IPS-15b (cell line): ENCODE measurements around the gene OSBPL1A.

ENCODE experiments used
- H3K27me3 ChIP-seq: one replicate; pipeline ENCODE4 v1.6.1; 2013; ENCODE audit warnings: low read length; ENCODE audit not compliant: control insufficient read depth, insufficient read depth
- H3K36me3 ChIP-seq: one replicate; pipeline ENCODE4 v1.6.1; 2013; ENCODE audit warnings: low read length; ENCODE audit not compliant: control insufficient read depth, insufficient read depth
- H3K4me1 ChIP-seq: one replicate; pipeline ENCODE4 v1.6.1; 2013; ENCODE audit warnings: mild to moderate bottlenecking, low read length; ENCODE audit not compliant: control insufficient read depth, insufficient read depth
- H3K4me3 ChIP-seq: one replicate; pipeline ENCODE4 v1.5.1; 2013; ENCODE audit warnings: low read depth, low read length
- H3K9ac ChIP-seq: one replicate; pipeline ENCODE4 v1.6.1; 2013; ENCODE audit warnings: low read depth, mild to moderate bottlenecking, low read length
- H3K9me3 ChIP-seq: one replicate; pipeline ENCODE4 v1.6.1; 2013; ENCODE audit warnings: mild to moderate bottlenecking, low read length; ENCODE audit not compliant: control insufficient read depth, insufficient read depth

The OSBPL1A gene

DNA sequence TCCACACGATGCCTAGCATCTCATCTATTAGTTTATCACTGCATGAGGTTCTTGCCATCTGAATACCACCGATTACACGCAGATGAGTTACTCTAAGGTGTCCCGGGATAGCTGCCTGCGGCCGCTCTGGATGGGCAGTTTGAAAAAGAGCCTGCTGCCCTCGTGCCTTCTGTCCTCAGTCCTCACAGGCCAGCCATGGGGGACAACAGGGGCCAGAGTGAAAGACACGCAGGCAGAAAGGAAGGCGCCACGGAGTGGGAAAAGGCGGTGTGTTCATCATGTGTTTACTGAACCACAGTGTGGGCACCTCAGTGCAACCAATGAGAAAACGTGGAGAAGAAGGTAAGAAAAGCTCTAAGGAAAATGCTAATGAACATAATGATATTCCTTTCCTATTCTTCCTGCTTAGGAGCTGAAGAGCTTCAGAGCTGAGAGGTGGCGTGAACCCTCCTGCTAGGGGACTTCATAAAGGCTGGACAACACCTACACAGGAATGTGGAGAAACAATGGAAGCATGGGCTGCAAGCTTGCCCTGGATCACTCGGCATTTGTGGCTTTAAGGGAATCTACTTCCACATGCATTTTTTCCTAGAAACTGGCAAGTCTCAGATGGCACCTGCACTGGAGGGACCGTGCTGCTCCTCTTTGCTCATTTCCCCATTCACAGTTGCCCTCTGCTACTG, 207.8 kb downstream of the OSBPL1A start:
- no peaks in the 10 kb centered on the region for H3K4me1 ChIP-seq
- H3K4me3 ChIP-seq: no peak overlapping the region
- H3K27me3 ChIP-seq: no peaks in the 10 kb centered on the region

DNA sequence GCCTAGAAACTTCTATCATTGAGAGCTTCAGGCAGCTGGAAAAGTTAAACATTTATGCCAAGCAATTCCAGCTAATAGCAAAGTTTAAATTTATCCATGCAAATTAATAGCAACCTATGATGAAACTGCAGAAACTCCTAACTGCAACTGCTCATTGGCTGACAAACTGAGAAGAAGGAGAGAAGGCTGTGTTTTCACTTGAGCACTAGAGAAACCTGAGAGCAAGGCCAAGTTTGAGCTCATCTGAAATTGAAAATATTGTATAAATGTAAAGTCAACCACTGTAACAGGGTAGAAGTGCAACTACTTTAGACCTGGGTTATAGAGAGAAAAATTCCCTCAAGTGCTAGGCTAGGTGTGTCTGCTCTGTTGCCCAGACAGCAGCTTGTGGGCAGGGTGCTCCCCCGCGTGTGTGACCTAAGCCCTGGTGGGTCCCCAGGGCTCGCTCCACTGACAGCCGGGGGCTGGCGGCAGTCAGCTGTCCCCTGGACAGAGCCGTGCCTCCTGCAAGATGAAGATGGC, 208.6 kb downstream of the OSBPL1A start:
- Histone ChIP-seq H3K9ac (no peak overlapping the region), H3K9me3 (no peaks in the 10 kb centered on the region)

More for the DNA sequence above, 207.8 kb downstream of the OSBPL1A start:
- Histone ChIP-seq H3K9ac (no peak overlapping the region), H3K36me3 (no peaks in the 10 kb centered on the region), H3K9me3 (no peaks in the 10 kb centered on the region)

DNA sequence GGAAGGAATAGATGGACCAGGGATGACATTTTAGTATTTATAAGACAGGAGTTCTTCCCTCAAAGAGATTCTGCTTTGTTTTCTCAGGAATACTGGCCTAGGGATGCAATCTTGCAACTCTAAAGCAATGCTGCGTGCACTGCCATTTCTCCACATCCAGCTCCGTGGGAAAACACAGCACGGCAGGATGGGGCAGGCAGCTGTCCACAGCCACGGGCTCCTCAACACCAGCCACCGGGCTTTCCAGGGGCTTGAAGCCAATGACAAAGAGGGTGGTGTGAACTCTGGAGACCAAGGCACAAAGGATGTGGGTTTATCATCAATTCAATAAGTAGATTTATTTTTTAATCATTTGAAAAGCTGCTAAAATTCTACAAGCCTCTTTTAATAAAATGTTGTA, 209.5 kb downstream of the OSBPL1A start:
- no peak overlapping the region for H3K4me3 ChIP-seq
- no peak overlapping the region for H3K9ac ChIP-seq
- no peaks in the 10 kb centered on the region for H3K27me3 ChIP-seq
- H3K9me3 ChIP-seq: no peaks in the 10 kb centered on the region
- H3K4me1 ChIP-seq: no peaks in the 10 kb centered on the region
- no peaks in the 10 kb centered on the region for H3K36me3 ChIP-seq

More for the DNA sequence above, 208.6 kb downstream of the OSBPL1A start:
- no peak overlapping the region for H3K4me3 ChIP-seq
- H3K4me1 ChIP-seq: no peaks in the 10 kb centered on the region
- no peaks in the 10 kb centered on the region for H3K27me3 ChIP-seq
- H3K36me3 ChIP-seq: no peaks in the 10 kb centered on the region

DNA sequence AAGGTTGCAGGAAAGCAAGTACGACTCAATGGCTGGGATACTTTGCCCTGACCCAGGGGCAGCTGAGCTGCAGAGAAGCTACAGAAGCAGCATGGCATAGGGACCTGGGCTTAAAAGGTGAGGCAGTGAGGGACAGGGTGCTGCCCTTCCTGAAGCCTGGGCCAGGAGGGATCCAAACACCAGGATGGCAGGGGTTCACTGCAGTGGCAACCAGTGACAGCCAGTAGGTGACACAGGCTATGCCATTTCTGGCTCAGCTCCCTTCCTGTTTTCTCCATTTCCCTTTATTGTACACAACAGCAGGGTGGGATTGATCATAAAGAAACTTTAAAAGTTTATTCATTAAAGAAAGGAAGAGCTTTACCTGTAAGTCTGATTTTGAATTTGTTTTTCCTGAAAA, 209.9 kb downstream of the OSBPL1A start:
- Histone ChIP-seq H3K9ac (no peak overlapping the region), H3K4me1 (no peaks in the 10 kb centered on the region), H3K27me3 (no peaks in the 10 kb centered on the region), H3K36me3 (no peaks in the 10 kb centered on the region), H3K4me3 (no peak overlapping the region), H3K9me3 (no peaks in the 10 kb centered on the region)

DNA sequence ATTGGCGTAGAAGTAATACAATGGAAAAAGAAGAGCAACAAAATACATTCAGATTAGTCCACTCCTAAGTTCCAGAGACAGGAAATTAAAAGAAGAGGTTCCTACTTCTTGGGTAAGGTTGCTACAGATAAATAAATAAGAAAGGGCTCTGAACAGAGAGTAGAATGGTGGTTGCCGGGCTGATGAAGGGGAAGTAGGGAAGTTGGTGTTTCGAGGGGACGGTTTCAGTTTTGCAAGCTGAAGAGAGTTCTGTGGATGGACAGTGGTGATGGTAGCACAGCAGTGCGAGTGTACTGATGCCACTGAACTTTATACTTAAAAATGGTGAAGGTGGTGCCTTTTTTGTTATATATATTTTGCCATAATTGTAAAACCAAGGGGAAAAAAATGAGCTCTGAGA, 210.6 kb downstream of the OSBPL1A start:
- no peaks in the 10 kb centered on the region for H3K9me3 ChIP-seq
- no peak overlapping the region for H3K9ac ChIP-seq
- H3K4me3 ChIP-seq: no peak overlapping the region
- no peaks in the 10 kb centered on the region for H3K36me3 ChIP-seq
- H3K4me1 ChIP-seq: no peaks in the 10 kb centered on the region
- H3K27me3 ChIP-seq: no peaks in the 10 kb centered on the region

DNA sequence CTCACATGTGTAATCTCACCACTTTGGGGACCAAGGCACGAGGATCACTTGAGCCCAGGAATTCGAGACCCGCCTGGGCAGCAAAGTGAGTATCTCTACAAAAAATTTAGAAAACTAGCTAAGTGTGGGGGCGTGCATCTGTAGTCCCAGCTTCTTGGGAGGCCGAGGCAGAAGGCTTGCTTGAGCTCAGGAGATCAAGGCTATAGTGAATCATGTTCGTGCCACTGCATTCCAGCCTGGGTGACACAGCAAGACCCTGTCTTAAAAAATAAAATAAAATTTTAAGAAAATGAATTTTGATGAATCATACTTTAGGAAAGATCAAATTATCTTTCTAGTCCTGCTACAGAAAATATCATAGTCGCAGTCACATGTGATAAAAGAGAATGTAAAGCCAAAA, 211.8 kb downstream of the OSBPL1A start:
- Histone ChIP-seq H3K9me3 (no peaks in the 10 kb centered on the region), H3K27me3 (no peaks in the 10 kb centered on the region), H3K9ac (no peak overlapping the region), H3K36me3 (no peaks in the 10 kb centered on the region), H3K4me3 (no peak overlapping the region), H3K4me1 (peaks cover 3% of the 10 kb centered on the region)

DNA sequence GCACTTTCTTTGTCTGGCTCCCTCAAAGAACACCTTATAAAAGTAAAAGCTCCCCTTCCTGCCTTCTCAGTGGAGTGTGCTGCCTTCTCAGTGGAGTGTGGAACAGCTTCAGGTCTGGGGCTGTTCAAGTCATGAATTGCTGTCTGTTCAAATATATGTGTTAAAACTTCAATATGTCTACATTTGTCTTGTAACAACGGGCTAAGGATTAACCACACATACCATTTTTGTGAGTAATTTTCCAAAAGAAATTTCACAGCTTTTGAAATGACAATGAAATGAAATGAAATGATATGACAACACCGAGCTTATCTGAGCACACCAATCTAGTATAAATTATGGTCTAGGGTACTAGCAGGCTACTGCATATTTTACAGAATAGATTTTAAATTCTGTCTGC, 215.8 kb downstream of the OSBPL1A start:
- Histone ChIP-seq H3K9ac (no peak overlapping the region), H3K4me3 (no peak overlapping the region), H3K9me3 (no peaks in the 10 kb centered on the region), H3K36me3 (no peaks in the 10 kb centered on the region), H3K4me1 (peaks cover 3% of the 10 kb centered on the region), H3K27me3 (no peaks in the 10 kb centered on the region)

DNA sequence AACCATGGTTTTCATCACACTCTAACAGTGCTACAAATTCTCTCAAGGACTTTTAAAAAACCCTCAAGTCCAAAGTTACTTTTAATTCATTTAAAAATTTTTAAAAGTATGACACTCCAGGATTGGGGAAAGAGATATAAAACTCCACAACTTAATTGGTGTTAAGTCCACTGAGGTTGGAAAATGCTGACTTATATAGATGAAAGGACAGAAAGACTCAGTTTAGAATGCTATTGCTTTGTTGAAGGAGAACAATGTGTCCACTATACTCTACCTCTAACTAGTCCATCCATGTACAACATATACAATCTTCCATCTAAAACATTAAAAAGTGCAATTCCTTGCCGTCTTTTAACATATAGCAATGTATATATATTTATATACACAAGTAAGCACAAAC, 217.6 kb downstream of the OSBPL1A start:
- no peaks in the 10 kb centered on the region for H3K9me3 ChIP-seq
- H3K9ac ChIP-seq: no peak overlapping the region
- H3K4me3 ChIP-seq: no peak overlapping the region
- no peaks in the 10 kb centered on the region for H3K27me3 ChIP-seq
- H3K4me1 ChIP-seq: peaks cover 3% of the 10 kb centered on the region
- H3K36me3 ChIP-seq: no peaks in the 10 kb centered on the region

DNA sequence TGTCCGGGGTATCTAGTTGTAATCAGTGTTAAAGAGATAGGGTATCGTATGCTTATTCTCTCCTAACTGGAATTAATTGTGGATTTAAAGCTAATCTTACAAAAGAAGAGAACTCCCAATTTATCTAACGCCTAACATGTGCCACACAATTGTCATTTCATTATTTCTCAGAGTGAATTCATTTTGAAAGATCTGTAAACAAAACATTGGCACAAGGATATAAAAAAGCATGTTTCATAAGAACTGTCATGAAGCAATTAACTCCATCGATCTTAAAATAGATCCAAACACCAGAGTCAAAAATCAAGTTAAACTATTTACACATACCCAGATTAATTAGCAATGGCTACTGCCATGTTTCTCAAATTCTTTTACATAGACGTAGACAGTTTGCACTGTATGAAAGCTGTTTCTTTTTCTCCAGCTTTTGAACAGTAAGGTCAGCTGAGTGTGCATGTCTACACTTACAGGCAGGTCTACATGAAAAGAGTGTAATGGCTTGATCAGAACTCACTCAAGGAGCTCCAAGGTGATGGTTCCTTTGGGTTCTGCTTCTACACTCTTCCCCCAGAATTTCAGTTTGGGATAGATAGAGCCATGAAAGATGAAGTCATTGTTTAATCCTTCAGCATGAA, 220.0 kb downstream of the OSBPL1A start:
- H3K9me3 ChIP-seq: no peaks in the 10 kb centered on the region
- H3K4me3 ChIP-seq: no peak overlapping the region
- H3K27me3 ChIP-seq: no peaks in the 10 kb centered on the region
- H3K4me1 ChIP-seq: peaks cover 3% of the 10 kb centered on the region
- no peak overlapping the region for H3K9ac ChIP-seq
- H3K36me3 ChIP-seq: no peaks in the 10 kb centered on the region

DNA sequence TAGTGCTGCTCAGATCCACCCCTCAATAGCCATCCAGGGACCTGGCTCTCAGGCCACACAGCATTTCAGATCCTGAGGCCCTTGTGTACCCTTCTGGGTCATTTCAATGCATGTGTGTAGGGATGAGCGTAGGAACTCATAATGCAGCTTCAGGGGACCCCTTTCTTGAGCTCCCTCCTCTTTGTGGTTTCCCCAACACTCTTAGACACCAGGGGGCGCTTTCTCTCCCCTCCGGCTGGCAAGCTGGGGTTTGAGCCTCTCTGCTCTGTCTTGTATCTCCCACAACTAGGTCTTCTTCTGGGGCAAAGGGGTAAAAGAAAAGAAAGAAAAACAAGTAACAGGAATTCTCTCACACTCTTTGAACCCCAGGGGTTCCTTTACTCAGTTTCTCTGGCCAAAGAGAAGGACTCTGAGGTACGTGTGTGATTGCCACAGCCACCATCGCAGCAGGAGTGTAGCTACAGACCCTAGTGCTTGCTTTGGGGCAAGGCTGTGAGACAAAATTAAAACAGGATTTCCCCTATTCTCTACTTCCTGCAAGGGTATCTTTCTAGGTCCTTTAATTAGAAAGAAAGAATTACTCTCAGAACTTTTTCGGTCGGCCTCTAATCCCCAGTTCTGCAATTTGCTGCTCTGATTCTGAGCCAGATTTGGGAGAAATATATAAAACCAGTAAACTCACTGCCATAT, 220.8 kb downstream of the OSBPL1A start:
- Histone ChIP-seq H3K4me1 (peaks cover 2% of the 10 kb centered on the region), H3K36me3 (no peaks in the 10 kb centered on the region), H3K27me3 (no peaks in the 10 kb centered on the region), H3K9ac (no peak overlapping the region), H3K4me3 (no peak overlapping the region), H3K9me3 (no peaks in the 10 kb centered on the region)

DNA sequence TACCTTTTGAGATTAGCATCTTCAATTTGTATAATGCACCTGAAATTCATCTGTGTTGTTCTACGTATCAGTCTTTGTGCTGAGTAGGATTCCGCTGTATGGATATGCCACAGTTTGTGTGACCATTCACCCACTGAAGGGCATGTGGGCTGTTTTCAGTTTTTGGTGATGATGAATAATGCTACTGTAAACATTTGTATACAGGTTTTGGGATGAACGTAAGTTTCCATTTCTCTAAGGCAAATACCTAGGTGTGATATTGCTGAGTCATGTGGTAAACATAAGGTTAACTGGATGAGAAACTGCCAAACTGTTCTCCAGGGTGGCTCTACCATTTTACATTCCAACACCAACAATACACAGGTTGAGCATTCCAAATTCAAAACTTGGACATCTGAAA, 223.6 kb downstream of the OSBPL1A start:
- no peak overlapping the region for H3K4me3 ChIP-seq
- H3K9ac ChIP-seq: no peak overlapping the region
- H3K27me3 ChIP-seq: no peaks in the 10 kb centered on the region
- no peaks in the 10 kb centered on the region for H3K9me3 ChIP-seq
- H3K36me3 ChIP-seq: no peaks in the 10 kb centered on the region
- no peaks in the 10 kb centered on the region for H3K4me1 ChIP-seq

DNA sequence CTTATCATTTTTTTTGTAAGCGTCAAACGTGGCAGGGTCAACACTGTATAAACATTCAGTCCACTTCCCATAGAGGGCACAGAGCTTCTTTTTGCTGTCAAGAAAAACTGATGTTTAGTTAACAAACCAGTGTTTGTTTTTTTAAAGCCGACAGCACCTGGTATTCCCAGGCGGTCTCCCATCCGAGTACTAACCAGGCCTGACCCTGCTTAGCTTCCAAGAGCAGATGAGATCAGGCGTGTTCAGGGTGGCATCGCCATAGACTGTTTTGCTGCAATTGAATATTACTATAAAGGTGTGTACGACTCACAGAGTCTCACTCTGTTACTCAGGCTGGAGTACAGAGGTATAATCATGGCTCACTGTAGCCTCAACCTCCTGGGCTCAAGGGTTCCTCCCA, 227.3 kb downstream of the OSBPL1A start:
- no peaks in the 10 kb centered on the region for H3K4me1 ChIP-seq
- H3K36me3 ChIP-seq: no peaks in the 10 kb centered on the region
- no peak overlapping the region for H3K9ac ChIP-seq
- H3K9me3 ChIP-seq: no peaks in the 10 kb centered on the region
- H3K27me3 ChIP-seq: no peaks in the 10 kb centered on the region
- no peak overlapping the region for H3K4me3 ChIP-seq
